Panc1 (cell line): ENCODE results near the gene RAB7A. TPM values are rescaled to one million over a fixed set of nuclear protein-coding genes. Genes with fewer than 3 reads are reported as not detected.

ENCODE experiments used
- ATAC-seq: fragments of 200-7000 bp; cut with Tn5 transposase; 2 replicates; pipeline ENCODE4 v1.9.1; 2020; ENCODE audit warnings: mild to moderate bottlenecking, moderate library complexity
- BruUV-seq: library from RNA; stranded (reverse); fragments of 400-500 nt; replicated peaks from 2 replicates; lab custom pipeline; 2021; lab: Mats Ljungman, UMichigan
- CTCF ChIA-PET: fragments of 300-600 bp; sonication (Branson Sonifier 250); formaldehyde crosslinking; loops from one replicate; lab custom pipeline; 2022; ENCODE audit warnings: antibody characterized with exemption; lab: Charles Lee
- POLR2A ChIA-PET: fragments of 300-600 bp; sonication (Branson Sonifier 250); formaldehyde crosslinking; loops from one replicate; lab custom pipeline; 2022; ENCODE audit warnings: antibody characterized with exemption; lab: Charles Lee
- DNase-seq: peaks from one replicate; pipeline ENCODE4 v3.0.0-alpha.2; 2010; ENCODE audit warnings: low read depth, low spot score
- H3K27ac ChIP-seq: 2 replicates; pipeline ENCODE4 v1.5.1; 2011; ENCODE audit warnings: mild to moderate bottlenecking, low read length, inconsistent platforms
- H3K27me3 ChIP-seq: fragments of 200-500 bp; sonication (Bioruptor generic); 2 replicates; pipeline ENCODE4 v1.6.0; 2014; ENCODE audit warnings: low read length, inconsistent platforms; ENCODE audit not compliant: control insufficient read depth, insufficient read depth
- H3K36me3 ChIP-seq: fragments of 200-500 bp; sonication (Bioruptor generic); 2 replicates; pipeline ENCODE4 v1.5.1; 2014; ENCODE audit warnings: inconsistent platforms, mild to moderate bottlenecking, low read length, moderate library complexity; ENCODE audit not compliant: control insufficient read depth, insufficient read depth
- H3K4me1 ChIP-seq: 2 replicates; pipeline ENCODE4 v1.5.1; 2011; ENCODE audit warnings: inconsistent platforms, mild to moderate bottlenecking, low read length, moderate library complexity; ENCODE audit not compliant: control insufficient read depth, insufficient read depth
- H3K4me3 ChIP-seq, 2 experiments: 2 replicates each; pipeline ENCODE4 v1.5.1; 2011 to 2012; ENCODE audit warnings: low read depth in 2 of 2, low read length in 2 of 2, mild to moderate bottlenecking in 2 of 2, inconsistent platforms in 1 of 2, moderate library complexity in 1 of 2
- H3K9me3 ChIP-seq: fragments of 200-500 bp; sonication (Bioruptor generic); 2 replicates; pipeline ENCODE4 v1.5.1; 2014; ENCODE audit warnings: low read depth, mild to moderate bottlenecking, inconsistent platforms, low read length, moderate library complexity; ENCODE audit not compliant: control insufficient read depth, insufficient read depth
- CTCF ChIP-seq: fragments of 450-650 bp; IDR thresholded peaks from 2 replicates; pipeline ENCODE4 v1.5.1; 2017; ENCODE audit warnings: mild to moderate bottlenecking
- POLR2AphosphoS5 ChIP-seq: IDR thresholded peaks from 2 replicates; pipeline ENCODE4 v1.6.1; 2012; ENCODE audit warnings: mild to moderate bottlenecking, low read depth, low read length, moderate library complexity
- REST ChIP-seq, 2 experiments: IDR thresholded peaks; 2 replicates each; pipeline ENCODE4 v1.6.1; 2011 to 2012; ENCODE audit warnings: low read depth in 2 of 2, control low read depth in 1 of 2, low read length in 1 of 2, mild to moderate bottlenecking in 1 of 2, moderate library complexity in 1 of 2; ENCODE audit not compliant: insufficient read depth in 1 of 2
- SIN3A ChIP-seq: IDR thresholded peaks from 2 replicates; pipeline ENCODE4 v1.6.1; 2012; ENCODE audit warnings: low read depth, mild to moderate bottlenecking, low read length, moderate library complexity, borderline replicate concordance; ENCODE audit not compliant: insufficient read depth
- TCF7L2 ChIP-seq: IDR thresholded peaks from 2 replicates; pipeline ENCODE4 v1.6.1; 2011; ENCODE audit warnings: mild to moderate bottlenecking, low read depth, low read length, inconsistent platforms
- in situ Hi-C: cut with HindIII; loops from 2 replicates; pipeline ENCODE4 v1.10.0; 2016; ENCODE audit warnings: low sequenced_read_pairs, low pct_unique_long_range_greater_than_20kb
- intact Hi-C: fragments of 100-400 bp; cut with micrococcal nuclease; formaldehyde crosslinking; loops from one replicate; pipeline ENCODE4 v1.10.0; 2022; ENCODE audit not compliant: unreplicated experiment
- total RNA-seq: library from RNA; stranded (reverse); gene quantifications from one replicate; pipeline ENCODE4 v1.2.1, GENCODE V29; 2021; ENCODE audit not compliant: unreplicated experiment

Gene RAB7A
- total RNA-seq, 1 experiment from 2014 or later: 386 TPM

DNA sequence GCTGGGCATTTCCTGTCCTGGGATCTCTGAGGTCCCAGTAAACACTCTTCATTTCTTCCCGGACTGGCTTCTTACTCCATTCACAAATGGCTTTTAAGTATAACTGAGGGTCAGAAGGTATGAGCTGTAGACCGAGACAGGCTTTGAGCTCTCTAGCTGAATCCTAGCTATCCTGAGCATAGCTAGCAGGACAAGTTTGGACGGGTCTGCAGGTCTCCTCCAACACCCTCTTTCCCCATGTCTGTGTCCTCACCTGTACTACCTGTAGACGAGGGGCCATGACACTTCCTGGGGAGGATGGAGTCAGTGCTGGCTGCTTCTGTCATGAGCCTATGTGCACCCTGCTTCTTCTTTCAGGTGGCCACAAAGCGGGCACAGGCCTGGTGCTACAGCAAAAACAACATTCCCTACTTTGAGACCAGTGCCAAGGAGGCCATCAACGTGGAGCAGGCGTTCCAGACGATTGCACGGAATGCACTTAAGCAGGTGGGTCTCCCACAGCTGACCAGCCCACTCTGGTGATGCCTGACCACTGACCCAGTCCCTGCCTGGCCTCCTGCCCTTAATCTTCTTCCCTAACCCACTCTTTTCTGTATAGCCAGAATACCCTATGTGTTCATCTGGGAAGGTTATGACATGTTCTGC, 81.3 kb downstream of the RAB7A start:
- Histone ChIP-seq H3K4me3 (no peak overlapping the region), H3K36me3 (peaks cover 17% of the 10 kb centered on the region), H3K27ac (no peak overlapping the region), H3K9me3 (no peaks in the 10 kb centered on the region), H3K4me1 (peaks cover 17% of the 10 kb centered on the region), H3K27me3 (no peaks in the 10 kb centered on the region)
- ChIA-PET CTCF (no interaction called here), POLR2A (no interaction called here)
- ATAC-seq (no peak), DNase-seq (no peak)
- no peak for TF ChIP-seq POLR2AphosphoS5
- TF ChIP-seq SIN3A: no peak
- TF ChIP-seq TCF7L2: no peak
- TF ChIP-seq REST (IDR thresholded peaks at IDR 0.05; ENCODE audit: insufficient read depth in 1 of 2, low read depth in 2 of 2, low read length in 1 of 2): no peak
- TF ChIP-seq CTCF: no peak
- BruUV-seq: no TSS peak
- intact Hi-C loops: no loop called here
- in situ Hi-C loops: no loop called here

- no TSS peak for BruUV-seq
- intact Hi-C loops (no loop called here), in situ Hi-C loops (no loop called here)
- Histone ChIP-seq H3K36me3 (peaks cover 23% of the 10 kb centered on the region), H3K9me3 (no peaks in the 10 kb centered on the region), H3K27me3 (no peaks in the 10 kb centered on the region), H3K4me3 (no peak overlapping the region), H3K27ac (no peak overlapping the region), H3K4me1 (peaks cover 12% of the 10 kb centered on the region)
- ChIA-PET CTCF (no interaction called here), POLR2A (no interaction called here)
- DNase-seq: no peak
- no peak for TF ChIP-seq SIN3A
- TF ChIP-seq CTCF: no peak
- no peak for TF ChIP-seq POLR2AphosphoS5
- TF ChIP-seq TCF7L2: no peak
- no peak for TF ChIP-seq REST (IDR thresholded peaks at IDR 0.05; ENCODE audit: insufficient read depth in 1 of 2, low read depth in 2 of 2, low read length in 1 of 2)
- no peak for ATAC-seq
Measured at GRCh38 chr3:128808672-128809071, 82.7 kb downstream of the RAB7A start.
